HG03558 (cell line): ENCODE data around the gene LACTBL1.
"Not testable (repeated sequence)": the region's sequence is repeated elsewhere in the genome, so short reads cannot be mapped to it uniquely, and the experiment has no call there.

Experiments used
- ATAC-seq: cut with Tn5 transposase; IDR thresholded peaks from one replicate; pipeline ENCODE4 v1.9.1; 2021; ENCODE audit warnings: moderate number of reproducible peaks; ENCODE audit not compliant: unreplicated experiment; ENCODE audit errors: extremely low read depth

LACTBL1 gene

DNA sequence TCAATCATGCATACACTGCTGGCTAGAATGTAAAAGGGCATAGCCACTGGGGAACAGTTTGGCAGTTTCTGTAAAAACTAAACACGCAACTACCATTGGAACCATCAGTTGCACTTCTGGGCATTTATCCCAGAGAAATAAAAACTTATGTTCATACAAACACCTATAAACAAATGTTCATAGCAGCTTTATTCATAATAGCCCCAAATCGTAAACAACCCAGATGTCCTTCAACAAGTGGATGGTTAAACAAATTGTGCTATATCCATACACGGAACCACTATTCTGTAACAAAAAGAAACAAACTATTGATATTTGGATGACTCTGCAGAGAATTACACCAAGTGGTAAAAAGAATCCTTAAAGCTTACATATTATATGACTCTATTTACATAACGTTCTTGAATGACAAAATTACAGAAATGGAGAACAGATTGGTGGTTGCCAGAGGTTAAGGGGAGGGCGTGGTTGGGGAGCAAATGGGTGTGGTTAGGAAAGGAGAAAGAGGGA lies 22.8 kb downstream of the LACTBL1 start:
- ATAC-seq, result no peak

DNA sequence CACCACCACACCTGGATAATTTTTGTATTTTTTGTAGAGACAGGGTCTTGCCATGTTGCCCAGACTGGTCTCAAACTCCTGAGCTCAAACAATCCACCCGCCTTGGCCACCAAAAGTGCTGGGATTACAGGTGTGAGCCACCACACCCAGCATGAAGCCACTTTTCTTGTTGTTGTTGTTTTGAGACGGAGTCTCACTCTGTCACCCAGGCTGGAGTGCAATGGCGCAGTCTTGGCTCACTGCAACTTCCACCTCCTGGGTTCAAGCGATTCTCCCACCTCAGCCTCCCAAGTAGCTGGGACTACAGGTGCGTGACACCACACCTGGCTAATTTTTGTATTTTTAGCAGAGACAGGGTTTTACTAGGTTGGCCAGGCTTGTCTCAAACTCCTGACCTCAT lies 27.5 kb downstream of the LACTBL1 start:
- not testable (repeated sequence) for ATAC-seq

DNA sequence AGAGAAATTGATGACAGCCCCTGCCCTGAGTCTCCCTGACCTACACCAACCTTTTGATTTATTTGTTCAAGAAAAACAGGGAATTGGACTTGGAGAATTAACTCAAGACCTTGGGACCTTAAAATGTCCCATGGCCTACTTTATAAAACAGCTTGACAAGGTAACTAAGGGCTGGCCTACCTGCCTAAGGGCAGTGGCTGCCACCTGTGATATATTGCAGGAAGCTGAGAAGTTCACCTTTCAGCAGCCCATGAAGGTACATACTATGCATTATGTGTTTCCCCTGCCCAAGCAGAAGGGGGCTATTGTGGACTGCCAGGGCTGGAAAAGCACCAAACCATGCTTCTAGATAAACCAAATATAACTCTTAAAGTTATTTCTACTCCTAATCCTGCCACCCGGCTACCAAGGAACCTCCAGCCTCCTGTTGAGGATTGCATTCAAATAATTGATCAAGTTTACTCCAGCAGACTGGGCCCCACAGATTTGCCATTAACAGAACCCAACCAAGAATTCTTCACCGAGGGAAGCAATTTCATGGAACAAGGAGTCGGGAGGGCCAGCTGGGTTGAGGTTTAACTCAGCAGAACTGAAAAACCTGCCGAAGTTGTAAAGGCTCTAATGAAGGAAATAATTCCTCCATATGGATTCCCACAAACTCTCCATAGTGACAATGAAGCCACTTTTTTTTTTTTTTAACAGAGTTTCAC lies 28.2 kb downstream of the LACTBL1 start:
- ATAC-seq, result no peak

DNA sequence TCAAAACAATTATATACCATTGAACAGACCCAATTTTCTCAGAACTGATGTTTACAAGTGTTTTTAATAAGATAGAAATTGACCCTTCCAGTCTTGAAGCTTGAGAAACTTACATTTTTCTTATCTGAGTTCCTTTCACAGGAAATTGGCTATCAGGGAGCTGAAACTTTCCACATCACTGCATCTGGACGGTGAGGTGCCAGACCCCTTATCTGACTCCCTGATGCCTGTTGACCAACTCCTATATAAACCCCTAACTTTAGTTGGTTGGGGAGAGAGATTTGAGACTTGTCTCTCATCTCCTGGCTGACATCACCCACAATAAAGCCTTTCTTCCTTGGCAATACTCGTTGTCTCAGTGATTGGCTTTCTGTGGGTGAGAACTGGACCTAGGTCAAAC lies 31.4 kb downstream of the LACTBL1 start:
- no peak for ATAC-seq

DNA sequence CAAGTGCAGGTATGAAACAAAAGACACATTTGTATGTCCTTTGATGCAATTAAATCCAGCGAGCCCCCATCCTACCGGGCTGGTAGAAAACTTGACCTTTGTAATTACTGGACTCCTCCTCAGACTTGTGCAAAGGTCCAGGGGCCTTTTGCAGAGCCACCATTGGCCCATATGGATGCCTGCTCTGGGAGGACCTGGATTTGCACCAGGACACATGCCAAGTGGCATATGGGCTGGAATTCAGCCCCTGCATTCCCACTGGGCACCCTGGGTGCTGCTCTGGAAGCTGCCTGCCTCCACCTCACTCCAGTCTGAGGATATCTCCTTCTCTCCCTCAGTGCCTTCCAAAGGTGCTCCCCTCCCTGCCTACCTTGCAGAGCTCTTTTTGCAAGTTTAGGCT lies 36.0 kb downstream of the LACTBL1 start:
- ATAC-seq, result no peak

DNA sequence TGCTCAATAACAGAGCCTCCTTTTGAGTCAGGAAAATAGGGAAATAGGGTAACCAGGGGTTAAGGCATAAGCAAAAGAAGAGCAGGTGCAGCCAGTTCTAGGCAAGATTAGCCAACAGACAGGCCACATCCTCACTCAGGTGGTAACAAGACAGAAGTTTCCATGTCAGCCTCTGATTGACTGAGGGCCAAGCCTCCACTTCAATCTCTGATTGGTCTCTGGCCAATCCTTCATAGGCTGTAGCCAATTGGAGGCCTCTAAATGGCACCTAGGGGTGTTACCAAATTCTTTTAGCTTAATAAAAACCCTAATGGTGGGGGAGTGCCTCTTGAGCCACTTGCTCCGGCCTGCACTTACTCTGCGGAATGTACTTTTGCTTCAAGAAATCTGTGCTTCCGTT lies 37.2 kb downstream of the LACTBL1 start:
- ATAC-seq, result no peak

DNA sequence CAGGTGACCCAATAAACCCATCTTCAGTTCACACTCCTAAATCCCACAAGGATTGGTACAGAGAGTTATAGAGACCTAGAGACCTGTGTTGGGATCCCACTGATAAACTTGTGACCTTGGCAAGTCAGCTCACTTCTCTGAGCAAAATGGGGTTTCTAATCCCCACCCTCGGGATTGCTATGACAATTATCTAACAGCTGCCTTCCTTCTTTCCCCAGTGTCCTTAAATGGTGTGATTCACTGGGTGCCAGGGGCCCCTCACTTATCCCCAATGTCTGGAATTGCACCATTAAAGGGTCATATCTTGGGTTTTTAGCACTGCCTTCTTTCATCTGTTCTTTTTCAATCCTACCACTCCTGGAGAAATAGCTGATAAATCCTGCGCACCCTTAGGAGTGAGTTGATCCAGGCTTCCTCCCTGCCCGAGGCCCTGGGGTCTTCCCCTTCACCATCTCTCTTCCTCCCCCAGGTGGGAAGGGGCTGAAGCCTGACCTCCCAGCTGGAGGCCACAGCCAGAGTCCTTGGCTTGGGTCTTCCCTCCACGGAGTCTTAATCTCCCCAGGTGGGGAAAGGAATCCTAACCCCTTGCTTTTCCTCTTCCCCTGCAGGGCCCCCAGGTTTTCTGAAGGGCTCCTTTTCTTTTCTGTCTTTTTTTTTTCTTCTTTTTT lies 39.7 kb downstream of the LACTBL1 start:
- no peak for ATAC-seq

DNA sequence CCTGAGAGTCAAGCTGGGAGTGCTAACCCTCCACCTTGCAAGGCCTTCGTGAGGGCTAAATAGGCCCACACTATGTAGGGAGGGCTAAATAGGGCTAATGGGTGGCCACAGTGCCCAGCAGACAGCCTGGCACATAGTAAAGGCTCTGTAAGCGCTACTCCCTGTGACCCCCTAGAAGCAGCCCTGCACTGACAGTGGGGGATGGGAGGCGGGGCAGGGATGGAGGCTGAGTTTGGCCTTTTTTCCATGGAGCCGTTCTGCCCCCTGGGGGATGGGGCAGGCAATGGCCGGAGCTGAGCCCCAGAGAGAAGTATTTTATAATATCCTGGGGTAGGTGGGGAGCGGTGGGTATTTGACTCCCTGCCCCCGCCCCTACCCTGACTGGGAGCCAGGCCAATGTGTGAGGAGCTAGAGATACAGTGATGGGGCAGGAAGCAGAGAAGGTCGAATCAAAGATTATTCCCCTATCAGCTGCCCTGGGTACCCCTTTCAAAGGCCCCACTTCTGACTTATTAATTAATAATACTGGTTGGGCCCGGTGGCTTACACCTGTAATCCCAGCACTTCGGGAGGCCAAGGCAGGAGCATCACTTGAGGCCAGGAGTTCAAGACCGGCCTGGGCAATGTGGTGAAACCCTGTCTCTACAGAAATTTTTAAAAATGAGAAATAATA lies 42.3 kb downstream of the LACTBL1 start:
- ATAC-seq, result no peak

DNA sequence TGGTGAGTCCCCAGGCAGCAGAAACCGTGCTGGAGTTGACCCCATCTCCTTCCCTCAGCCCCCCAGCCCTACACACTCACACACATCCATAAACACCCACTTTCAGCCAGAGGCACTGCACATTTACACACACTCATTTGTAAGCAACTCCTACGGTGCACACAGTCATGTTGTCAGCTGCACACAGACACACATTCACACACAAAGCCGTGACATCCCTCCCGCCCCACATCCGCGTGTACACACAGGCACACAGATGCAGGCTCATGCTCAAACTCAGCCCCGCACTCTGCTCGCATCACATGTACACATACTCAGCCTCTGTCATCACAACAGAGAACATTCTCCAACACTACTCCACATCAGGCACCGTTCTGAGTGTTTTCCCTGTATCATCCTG lies 47.6 kb downstream of the LACTBL1 start:
- ATAC-seq, result no peak

DNA sequence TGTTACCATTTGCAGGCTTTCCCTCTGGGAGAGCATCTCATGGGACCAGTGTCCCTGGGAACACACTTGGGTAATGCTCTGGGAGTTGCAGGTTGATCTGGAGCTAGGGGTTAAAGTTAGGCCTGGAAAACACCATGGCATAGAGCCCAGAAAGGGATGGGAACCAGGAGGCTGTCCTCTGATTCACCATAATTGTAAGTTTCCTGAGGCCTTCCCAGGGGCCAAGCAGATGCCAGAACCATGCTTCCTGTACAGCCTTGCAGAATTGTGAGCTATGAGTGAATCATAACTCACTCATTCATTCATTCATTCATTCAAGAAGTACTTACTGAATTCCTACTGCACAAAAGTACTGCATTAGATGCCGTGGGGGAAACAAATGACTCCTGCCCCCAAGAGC lies 50.0 kb downstream of the LACTBL1 start:
- no peak for ATAC-seq

DNA sequence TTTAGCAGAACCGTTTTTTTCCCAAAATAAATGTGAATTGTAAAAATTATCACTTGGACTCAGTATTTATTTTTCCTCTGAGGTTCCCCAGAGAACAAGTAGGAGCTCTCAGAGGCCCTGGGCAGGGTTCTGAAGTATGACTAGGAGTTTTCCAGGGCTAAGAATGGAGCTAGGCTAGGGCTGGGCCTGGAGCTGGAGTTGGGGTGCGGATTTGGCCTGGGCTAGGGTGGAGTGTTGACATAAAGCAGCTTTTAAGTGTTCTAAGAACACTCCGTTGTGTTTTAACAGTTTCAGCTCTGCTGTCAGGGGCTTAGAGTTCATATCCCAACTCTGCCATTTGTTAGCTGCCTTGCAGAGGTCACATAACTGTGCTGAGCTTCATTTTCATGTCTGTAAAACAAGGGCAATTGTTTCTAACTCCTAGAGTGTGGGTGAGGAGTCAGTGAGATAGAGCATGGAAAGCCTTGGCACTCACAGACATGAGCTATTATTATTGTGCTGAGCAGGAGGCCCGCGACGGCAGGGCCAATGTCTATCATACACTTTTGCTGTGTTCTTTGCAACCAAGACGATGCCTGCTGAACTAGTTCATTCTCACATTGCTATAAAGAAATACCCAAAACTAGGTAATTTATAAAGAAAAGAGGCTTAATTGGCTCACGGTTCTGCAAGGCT lies 51.1 kb downstream of the LACTBL1 start:
- ATAC-seq, result no peak

DNA sequence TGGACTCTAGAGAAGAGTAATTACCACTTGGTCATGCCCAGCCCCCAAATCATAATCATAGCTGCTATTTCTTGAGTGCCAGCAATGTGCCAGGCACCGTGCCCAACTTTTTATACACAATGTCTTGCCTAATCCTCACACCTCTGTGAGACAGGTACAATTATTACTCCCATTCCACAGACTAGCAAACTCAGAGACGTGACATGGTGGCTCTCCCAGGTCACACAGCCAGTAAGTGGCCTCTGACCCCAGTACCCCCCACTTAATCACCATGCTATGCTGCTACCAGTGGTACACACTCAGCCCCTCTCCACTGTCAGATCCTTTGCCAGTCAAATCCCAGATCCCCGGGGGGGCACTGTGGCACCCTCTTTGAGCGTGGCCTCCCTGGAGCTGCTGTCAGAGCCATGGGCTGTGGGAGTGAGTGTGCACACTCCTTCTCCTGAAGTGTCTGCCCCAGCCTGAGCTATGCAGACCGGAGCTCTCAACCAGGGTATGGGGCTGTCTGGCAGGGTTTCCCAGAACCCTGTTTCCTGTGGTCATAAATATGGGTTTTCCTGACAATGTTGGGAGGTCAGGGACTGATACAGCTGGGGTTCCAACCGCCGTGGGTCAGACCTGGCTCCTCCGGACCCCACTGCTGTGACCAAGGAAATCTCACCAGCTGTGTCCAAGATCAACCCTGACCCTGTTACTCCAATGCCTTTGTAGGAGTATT lies 51.8 kb downstream of the LACTBL1 start:
- no peak for ATAC-seq

DNA sequence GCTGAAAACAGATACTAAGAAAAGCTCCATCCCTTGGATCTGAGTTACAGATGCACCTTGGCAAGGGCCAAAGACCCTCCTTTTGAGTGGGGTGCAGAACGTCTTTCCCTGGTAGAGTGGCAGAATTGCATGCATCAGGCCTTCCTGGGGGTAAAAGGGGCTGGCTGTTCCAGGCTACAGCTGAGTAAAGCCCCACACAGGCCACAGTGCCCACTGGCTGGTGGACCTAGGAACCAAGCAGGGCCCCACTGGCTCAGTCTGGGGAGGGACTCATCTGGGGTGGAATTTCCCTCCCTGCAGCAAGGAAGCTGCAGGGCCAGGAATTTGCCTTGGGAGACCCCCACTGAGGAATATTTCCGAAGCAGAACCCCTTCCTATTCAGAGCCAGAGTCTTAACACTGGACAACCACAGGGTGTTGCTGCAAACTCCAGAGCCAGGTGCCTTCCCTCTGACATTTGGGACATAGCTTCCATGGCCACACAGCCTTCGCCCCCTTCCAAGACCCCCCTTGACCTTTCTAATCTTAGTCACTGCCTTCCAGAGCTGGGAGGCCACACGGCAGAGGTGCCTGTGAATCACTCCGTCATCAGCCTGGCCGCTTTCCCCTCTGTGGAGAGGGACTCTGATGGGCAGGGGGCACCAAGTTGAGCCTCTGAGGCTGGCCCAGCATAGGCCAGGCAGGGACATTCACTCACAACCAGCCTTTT lies 52.5 kb downstream of the LACTBL1 start:
- ATAC-seq, result no peak

DNA sequence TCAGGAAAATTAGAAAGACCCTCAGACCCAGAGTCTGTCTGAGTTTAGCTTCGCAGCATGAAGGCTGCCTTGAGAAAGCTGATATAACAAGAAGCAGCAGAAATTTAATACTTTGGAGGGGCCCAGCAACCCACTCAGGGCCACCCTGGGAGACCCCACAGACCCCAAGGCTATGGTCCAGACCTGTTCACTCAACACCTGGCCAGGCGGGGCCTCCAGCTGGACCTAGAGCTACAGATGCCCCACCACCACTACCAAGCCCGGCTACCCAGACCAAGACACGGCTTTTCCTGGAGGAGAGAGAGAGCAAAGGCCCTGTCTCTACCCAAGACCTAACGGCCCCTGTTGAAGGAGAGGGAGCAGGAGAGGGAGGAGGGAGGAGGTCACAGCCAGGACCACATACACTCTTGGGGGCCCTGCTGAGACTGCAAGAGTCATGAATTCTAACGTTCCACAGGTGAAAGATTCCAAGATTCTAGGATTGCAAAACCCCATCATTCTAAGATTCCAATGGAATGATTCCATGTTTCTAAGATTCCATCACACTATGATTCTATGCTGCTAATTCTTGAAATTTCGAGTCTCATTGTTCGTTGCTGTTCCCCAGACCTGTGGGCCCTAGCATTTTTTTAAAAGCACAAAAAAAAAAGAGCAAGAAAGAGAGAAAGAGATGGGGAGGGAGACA lies 53.2 kb downstream of the LACTBL1 start:
- no peak for ATAC-seq

DNA sequence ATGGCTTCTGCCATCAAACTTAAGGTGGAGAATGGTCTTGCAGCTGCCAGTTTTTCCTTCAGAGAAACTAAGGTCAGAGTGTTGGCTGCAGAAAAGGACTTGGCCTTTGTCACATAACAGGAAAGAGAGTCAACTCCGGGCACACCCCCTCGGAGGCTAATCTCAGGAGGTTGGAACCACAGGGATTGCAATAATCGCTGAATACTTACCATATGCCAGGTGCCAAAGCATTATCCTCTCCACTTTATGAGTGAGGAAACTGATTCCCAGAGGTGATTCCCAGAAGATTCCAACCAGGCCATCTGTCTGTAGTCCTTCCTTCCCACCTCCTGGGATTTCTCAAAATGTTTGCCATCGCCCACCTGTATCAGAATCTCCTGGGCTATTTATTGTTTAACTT lies 54.0 kb downstream of the LACTBL1 start:
- ATAC-seq, result no peak

DNA sequence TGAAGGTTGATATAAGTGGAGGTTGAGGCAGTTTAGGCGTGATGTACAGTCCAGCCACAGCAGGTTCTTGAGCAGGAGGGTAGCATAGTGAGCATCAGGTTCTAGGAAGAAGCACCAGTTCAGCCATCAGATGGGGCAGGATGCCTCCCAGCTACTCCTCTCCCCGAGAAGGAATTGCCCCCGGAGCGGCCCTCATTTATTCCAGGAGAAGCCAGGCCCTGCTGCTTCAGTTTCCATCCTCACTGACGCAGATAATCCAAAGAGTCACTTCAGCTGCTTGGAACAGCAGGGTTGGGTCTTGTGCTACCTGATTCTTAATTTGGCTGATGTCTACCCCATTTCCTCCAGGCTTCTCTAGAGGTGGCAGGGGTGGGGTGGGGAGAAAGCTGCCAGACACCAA lies 54.7 kb downstream of the LACTBL1 start:
- ATAC-seq, result no peak

DNA sequence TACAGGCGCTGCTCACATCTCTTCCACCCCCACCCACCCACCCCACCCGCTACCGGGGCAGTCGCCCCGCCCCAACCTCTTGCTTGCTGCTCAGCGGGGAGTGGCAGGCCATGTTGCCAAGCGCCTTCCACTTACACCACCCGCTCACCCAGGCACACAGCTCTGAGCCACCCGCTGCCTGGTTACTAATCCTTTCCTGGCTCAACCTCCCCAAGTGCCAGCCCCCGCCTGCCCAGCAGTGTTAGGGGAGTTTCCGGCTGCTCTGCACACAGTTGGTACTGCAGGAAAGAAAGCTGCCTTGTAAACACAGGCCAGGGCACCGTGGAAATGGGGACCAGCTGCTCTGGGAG lies 56.2 kb downstream of the LACTBL1 start:
- no peak for ATAC-seq

DNA sequence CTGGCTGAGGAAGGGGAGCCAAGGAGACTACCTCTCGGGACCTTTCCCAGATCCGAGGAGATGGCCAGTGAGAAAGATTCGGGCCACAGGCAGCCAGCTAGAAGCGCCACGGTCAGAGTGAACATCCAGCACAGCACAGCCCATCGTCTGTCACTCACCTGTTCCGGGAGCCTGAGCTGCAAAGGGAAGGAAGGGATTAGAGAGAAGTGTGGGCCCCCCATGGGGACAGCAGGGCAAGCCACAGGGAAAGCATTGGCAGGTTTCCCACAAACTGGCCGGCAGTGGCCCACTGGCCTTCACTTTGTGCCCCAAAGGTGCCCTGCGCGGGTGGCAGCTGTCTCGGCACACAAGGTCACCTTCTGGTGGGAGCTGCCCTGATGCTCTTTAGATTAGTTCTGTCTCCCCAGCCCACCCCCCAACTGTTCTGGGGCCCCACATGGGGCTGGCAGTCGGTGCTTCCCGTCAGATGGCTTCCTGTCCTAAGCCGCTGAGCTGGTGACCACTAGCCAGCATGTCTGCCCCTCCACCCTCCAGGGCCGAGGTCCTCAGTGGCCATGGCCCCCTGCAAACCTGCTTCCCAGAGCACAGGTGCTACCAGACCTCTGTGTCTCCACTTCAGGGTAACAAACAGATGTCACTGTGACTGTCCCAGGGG lies 56.7 kb downstream of the LACTBL1 start:
- no peak for ATAC-seq

DNA sequence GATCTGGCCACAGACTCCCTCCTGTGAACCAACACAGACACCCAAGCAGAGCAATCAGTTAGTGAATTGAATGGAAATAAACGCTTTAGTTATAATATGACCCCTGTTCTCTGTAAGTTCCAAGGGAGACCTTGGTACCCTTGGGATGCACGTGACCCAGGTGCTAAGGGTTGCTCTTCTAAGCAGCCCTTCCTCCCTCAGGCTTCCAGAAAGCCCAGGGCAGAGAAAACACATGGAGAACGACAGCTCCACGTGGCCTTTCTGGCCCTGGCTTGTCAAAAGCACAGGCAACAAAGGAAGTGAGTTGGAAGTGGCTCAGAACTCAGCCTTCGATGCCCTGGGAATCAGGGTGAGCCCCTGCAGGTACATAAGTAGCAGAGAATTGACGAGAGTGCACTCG lies 57.4 kb downstream of the LACTBL1 start:
- ATAC-seq, result no peak
